HPDE6-E6E7 (cell line): ENCODE results near the gene OR10Z1.

ENCODE experiments used
- DNase-seq: peaks from one replicate; pipeline ENCODE4 v3.0.0; 2011; ENCODE audit warnings: missing footprints; ENCODE audit errors: extremely low spot score

OR10Z1 gene, protein sequence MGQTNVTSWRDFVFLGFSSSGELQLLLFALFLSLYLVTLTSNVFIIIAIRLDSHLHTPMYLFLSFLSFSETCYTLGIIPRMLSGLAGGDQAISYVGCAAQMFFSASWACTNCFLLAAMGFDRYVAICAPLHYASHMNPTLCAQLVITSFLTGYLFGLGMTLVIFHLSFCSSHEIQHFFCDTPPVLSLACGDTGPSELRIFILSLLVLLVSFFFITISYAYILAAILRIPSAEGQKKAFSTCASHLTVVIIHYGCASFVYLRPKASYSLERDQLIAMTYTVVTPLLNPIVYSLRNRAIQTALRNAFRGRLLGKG

DNA sequence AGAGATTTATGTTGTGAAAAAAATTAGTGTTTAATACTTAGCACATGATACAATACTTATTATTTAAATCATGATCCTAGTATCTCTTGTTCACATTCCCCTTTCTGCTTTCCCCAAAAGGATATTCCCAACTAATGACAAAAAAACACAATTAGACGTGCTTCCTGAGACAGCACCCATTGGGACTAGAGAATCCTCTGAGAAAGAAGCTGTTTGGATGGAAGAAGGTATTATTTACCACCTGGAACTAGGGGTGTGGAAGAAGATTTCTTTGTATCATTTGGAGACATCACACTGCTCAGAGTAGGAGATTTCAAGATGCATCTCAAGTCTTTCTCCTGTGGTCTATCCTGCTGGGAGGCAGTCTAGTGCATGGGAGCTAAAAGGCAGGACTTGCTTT is at the start of gene OR10Z1:
OR10Z1 (plus strand) TSS at position 301 of the 400 bp plus-strand sequence. CDS start 1,171 bp downstream, outside the sequence.
- DNase-seq, result no peak

DNA sequence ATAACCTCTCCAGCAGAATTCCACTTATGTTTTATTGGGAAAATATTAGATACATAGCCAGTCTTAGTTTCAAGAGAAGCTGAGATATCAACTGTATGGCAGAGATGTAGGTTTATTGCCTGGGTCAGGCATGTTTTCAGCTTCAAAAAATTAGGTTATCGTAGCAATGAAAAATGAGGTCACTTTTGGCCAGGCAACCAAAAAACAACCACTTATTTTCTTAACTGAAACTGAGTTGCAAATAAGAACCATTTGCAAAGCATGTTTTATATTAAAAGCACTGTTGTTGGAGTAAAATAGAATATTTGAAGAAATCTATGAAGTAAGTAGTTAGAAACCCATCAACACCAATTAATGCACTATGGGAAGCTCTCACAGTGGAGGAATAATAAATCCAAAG is 45.4 kb upstream of the OR10Z1 start:
- no peak for DNase-seq

DNA sequence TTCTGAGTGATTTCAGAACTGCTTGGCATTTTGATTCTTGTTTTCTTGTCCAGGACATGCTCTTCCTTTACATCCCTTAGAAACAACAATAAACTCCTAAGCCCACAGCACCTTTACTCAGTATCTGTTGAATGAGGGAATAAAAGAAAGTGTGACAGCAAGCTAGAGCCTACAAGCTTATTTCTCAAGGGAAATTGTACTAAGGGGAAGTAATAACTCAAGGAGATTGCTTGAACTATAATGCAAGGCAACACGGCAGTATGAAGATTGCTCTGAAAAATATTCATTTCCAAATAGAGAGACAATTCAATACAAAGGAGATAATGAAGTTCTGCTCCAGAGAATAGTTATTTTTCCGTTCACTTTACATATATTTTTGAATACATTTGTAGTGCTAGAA is 41.2 kb upstream of the OR10Z1 start:
- DNase-seq, result no peak

DNA sequence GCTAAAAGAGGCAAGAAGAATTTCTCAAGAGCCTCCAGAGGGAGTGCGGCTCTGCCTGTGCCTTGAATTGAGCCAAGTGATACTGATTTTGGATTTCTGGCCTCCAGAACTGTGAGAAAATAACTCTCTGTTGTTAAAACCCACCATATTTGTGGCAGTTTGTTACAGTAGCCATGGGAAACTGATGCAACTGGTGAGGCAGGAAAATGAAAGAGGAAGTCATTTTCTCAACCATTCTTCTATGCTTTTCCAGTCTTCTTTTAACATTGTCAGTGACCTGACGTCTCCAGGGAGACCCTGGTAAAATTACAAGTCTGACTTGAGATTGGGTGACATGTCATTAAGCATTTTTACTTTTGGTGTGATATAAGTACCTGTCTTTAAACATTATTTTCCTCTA is 40.5 kb upstream of the OR10Z1 start:
- no peak for DNase-seq

DNA sequence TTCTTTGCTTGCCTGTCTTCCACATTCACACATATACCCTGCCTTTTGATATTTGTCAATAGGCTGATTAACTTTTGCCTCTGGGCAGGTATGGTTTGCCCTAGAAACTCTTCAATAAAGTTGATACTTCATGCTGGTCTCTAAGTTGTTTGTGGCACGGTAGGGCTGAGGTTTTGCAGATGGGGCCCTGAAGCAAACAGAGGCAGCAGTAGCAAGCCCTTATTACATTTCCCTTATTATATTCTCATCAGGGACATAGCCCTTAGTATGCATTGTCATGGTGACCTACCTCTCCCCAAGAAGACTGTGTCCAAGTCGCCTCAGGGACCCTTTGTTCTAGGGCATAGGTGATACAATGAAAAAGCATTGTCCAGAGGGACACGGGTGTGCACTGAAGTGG is 34.6 kb upstream of the OR10Z1 start, which contains the start of gene OR6P1:
OR6P1 (minus strand) TSS at position 101 of the 400 bp plus-strand sequence. CDS start 6,976 bp downstream, outside the sequence.
- no peak for DNase-seq

DNA sequence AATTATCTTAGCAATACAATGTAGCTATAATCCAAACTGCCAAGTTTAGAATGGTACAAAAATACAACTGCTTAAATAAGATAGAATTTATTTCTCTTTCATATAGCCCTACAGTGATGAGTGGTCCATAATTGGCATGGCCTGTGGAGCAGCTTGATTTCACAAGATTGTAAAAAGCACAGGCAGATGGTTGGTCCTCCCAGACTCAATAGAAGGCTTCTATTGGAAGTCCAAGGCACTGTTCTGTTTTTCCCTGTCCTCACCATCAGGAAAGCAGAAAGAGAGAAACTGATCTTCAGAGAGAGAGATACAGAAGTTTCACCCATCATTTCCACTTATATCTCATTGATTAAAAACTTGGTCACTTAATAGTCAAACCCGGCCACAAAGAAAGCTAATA is 32.8 kb upstream of the OR10Z1 start:
- DNase-seq, result no peak

DNA sequence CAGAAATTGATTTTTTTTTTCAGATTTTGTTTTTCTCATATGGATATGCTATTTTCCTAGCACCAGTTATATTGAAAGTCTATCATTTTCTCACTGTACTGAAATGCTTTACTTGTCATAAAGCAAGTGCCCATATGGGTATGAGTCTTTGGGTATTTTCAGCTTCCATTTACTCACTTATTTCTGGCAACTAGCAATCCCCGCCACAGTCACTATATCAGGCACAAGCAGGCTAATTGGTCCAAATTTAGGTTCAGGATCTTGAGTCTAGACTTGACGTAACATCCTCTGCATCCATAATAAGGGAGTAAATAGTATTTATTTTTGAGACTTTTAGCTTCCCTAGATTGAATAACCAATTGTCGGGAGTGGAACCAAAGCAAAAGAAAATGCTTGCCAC is 27.5 kb upstream of the OR10Z1 start:
- no peak for DNase-seq

DNA sequence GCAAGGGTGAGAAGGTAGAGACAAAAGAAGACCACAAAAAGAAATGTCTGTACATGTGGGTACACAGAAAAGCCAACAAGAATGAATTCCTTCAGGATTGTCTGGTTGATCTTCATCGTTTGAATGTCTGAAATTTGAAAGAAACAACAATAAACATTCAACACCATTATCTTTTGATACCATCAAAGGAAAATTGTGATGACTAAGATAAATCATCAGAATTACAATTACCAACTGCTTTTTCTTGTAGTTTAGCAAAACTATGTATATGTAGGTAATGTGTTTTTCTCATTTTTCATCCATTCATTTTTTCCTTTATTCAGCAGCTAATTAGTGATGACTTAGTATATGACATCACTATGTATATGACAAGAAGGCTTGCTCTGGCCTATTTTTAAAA is 25.3 kb upstream of the OR10Z1 start, which contains the start of gene OR10X1:
OR10X1 (minus strand) TSS at position 167 of the 400 bp plus-strand sequence; CDS start at position 167, 0 bp downstream.
- no peak for DNase-seq

DNA sequence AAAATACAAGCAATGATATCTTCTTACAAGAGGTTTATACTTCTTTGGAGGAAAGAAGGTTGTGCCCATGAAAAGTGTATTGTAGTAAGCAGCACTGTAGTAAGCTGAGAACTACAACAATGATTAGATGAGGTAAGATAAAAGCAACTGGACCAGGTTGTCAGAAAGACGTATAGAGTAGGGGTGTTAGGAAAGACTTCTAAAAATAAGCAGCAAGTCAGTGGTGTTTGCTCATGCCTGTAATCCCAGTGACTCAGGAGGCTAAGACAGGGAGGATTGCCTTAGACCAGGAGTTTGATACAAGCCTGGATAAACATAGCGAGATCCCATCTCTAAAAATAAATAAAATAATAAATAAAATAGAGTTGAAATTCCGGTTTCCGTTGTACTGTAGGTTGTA is 21.1 kb upstream of the OR10Z1 start:
- DNase-seq, result no peak

DNA sequence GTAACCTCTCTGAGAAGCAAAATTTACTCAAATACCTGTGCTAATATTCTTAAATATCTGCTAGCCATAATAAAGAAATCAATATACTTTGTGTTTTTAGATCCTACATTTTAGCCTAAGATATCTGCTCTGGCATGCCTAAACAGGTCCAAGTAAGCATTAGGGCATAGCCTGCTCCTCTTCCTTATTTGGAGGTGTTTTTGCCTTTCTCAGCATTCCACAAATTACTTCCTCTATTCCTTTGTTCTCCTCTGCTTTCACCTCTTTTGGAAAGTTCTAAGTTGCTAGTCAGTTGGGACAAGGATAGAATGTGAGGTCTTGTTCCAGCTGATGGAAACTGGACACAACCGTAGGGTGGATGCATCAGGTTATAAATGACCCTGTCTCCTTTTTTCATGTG is 18.1 kb upstream of the OR10Z1 start:
- DNase-seq, result no peak

DNA sequence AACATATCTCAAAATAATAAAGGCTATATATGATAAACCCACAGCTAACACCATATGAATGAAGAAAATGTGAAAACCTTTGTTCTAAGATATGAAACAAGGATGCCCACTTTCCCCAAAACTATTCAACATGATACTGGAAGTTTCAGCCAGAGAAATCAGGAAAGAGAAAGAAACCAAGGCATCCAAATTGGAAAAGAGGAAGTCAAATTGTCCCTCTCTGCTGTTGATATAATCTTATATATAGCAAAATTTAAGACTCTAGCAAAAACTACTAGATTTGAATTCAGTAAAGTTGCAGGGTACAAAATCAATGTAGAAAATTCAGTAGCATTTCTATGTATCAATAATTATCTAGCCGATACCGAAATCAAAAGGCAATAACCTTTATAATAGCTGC is 4.3 kb upstream of the OR10Z1 start:
- no peak for DNase-seq

DNA sequence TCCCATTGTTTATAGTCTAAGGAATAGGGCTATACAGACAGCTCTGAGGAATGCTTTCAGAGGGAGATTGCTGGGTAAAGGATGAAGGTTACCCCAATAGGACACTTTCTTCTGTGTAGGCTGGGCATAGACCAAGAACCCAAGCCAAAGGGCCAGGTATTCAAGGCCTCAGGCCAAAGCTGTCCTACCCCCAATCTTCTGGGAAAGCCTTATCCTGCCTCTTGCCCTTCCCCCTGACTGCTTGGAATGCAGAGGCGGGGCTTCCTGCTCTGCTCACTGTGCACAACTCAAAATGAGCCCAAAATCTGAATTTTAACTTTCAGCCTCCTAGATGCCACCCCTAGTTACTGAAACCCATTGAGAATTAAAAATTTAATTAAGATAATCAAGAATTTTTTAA is 2.2 kb downstream of the OR10Z1 start:
- no peak for DNase-seq

DNA sequence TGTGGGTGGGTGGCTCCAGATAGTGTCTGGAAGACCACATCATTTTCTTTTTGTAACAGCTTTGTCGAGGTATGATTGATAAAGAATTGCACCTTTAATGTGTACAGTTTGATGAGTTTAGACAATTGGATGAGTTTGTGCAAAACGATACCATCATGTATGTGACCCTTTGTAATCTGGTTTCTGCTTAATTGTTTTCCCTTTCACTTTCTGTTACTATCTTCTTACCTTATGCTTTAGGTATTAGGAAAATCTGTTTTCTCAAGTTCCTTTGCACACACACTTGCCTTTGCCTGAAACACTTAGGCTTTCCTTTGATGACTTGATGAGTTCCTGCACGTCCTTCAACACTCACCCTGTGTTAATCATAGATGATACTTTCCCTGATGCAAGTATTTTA is 6.8 kb downstream of the OR10Z1 start:
- no peak for DNase-seq

DNA sequence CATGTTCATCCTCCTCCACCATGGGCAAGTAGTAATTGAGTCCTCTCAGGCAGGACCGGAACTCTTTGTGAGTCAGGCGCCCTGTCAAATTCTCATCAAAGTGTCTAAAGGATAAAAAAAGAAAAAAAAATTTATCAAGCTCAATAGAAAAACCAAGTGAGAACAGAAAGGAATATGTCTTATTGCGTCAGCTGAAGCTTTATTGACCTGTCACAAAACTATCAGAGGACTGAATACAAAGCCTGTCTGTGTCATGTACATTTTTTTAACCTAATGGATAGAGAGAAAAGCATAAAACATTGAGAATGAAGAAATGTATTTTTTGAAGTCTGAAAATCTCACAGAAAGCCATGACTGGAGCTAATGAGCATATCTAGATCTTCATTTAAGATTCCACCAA is 8.7 kb downstream of the OR10Z1 start:
- no peak for DNase-seq

DNA sequence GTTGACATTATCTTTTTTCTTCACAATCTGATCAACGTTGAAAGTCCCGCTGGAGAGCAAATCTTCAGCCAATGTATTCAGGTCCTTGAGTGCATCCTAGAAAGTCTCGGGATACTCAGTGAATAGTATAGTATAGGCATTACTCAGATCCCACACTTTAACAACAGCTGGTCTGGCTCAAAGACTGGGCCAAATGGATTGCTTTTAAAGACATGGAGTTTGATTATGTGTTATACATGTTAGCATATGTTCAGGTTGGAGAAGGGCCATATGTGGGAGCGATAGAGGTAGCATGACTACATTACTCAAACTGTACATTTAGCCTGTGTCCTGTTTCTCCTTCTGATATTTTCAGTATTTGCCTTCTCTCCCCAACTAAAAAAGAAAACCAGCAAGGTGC is 33.1 kb downstream of the OR10Z1 start:
- no peak for DNase-seq

DNA sequence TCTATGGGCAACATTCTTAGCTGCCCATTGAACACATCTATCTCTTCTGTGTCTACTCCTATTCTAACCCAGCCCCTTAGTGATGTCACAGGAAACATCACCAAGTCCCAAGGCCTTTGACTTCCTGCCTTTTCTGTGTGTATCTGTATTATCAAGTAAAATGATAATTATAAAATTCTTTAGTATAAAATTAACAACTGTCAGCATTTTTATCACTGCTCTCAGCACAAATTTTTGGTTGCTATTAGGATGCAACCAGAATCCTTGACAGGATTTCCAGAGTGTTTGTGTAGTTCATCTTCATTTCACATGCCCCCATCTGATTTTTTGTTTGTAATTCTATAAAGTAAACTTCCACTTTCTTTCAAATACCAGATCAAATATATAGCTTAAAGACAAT is 33.8 kb downstream of the OR10Z1 start:
- DNase-seq, result no peak

DNA sequence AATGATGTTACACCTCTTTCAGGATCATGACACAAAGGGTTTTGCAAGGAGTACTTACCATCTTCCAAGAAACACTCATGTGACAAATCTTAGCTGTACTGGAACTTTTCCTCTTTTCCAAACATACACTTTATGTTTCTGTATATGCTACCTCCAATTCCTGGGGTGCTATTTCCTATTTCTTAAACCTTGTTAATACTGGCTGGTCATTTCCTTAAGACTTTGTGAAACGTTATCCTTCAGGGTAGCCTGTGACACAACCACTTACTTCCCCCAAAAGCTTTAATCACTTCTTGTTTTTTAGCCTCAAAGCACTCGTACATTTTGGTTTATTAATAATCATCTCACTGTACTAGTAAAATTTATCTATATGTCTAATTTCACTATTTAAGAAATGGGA is 39.4 kb downstream of the OR10Z1 start:
- DNase-seq, result no peak

DNA sequence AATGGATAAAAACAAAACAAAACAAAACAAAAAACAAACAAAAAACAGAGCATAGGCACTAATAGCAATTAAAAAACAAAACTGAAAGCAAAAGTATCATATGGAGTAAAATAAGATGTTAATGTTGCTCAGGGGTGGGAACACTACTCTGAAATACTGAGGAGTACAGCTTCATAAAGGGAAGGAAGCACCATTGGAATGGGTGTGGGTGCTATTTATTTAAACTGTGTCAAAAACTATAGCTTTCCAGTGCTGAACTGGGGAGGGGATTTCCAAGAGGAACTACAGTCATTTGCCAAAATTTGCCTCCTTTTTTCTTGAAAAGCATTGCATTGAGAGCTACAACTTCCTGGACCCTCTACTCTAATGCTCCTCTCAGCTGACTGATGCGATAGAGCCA is 41.4 kb downstream of the OR10Z1 start:
- no peak for DNase-seq

DNA sequence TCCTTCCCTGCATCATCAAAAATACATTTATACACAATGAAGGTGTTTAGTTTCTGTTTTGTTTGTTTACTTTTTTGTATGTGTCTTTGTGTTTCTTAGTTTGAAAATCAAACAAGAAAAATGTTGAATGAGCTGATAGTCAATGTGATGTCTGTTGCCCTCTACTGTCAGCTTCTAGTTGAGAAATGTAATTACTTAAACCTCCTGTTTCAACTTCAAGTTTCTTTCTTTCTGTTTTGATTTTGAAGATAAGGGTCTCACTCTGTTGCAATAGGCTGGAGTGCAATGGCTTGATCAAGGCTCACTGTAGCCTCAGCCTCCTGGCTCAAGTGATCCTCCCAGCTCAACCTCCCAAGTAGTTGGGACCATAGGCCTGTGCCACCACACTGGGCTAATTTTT is 44.0 kb downstream of the OR10Z1 start:
- DNase-seq, result no peak

DNA sequence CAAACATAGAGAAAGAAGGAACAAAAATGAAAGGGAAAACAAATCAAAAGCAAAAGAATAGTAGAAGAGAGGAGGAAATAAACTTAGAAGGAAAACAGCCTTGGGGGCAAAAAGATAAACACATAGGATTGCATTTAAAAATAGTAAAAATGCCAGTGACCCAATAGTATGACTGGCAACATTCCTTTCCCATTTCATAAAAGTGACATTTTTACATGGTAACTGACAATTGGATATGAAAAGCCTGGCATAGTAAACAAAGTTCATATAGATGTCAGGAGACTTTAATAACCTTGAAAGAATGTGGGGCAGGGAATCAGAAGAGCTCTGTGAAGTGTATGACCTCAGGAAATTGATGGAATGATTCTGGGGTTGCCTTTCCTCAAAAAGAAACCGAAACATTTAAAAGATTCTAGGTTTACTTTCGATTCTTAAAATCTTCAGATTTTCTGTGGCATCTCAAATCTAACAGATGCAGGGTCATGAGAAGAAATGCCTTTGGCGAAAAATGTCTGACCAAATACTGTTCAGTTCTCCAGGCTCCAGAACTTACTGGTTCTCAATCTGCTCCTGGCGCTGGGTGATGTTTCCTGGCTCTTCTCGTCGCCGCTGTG is 47.8 kb downstream of the OR10Z1 start:
- DNase-seq, result no peak

DNA sequence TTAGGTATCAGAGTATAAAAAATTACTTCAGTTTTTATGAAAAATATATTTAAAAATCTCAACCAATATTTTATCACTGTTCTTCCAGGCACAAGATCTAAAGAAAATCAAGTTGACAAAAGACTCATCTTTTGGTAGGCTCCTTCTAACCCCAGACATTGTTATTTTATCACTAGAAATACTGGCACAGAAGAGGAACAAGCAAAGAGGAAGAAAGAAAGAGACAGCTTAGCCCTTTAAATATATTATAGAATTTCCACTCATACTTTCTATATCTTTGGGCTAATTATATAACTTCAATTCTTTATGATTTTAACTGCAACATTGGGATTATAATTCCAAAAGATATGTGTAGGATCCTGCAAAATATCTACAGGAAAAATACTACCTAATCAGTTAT is 49.0 kb downstream of the OR10Z1 start:
- DNase-seq, result no peak

DNA sequence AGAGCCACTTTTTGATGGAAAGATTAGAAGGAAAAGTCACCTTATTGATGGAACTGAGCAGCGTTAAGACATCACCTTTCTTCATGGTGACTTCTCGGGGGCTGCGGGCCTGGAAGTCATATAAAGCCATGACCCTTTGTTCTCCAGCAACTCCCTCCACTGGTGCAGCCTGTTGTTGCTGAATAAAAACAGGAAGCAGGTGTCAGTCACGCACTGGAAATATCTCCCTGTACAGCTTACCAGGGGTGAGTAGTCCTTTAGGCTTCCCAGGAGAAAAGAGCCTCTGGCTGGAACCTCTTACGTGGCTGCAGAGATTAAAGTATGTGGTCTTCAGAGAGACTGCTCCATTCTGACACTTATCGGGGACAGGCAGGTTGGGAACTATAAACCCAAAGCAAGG is 49.5 kb downstream of the OR10Z1 start:
- no peak for DNase-seq
